Large intestine (tissue), 3 donors: ENCODE measurements around the gene PPP2R5E. TPM values are rescaled to one million over a fixed set of nuclear protein-coding genes. Genes with fewer than 3 reads are reported as not detected.

Experiments
- DNase-seq, 2 donors: peaks; one replicate each; pipeline versions ENCODE4 v3.0.0 to v3.0.0-alpha.2; 2013
- H3K27ac ChIP-seq: one replicate; pipeline ENCODE4 v1.5.1; 2013; ENCODE audit warnings: low read length
- H3K27me3 ChIP-seq: 2 replicates; pipeline ENCODE4 v1.6.1; 2013; ENCODE audit warnings: low read length; ENCODE audit not compliant: control insufficient read depth, insufficient read depth
- H3K36me3 ChIP-seq: 2 replicates; pipeline ENCODE4 v1.6.1; 2013; ENCODE audit warnings: low read length; ENCODE audit not compliant: control insufficient read depth, insufficient read depth
- H3K4me1 ChIP-seq: one replicate; pipeline ENCODE4 v1.6.1; 2013; ENCODE audit warnings: low read length; ENCODE audit not compliant: control insufficient read depth, insufficient read depth
- H3K4me3 ChIP-seq: one replicate; pipeline ENCODE4 v1.5.1; 2013; ENCODE audit warnings: low read length
- H3K9me3 ChIP-seq: one replicate; pipeline ENCODE4 v1.6.1; 2013; ENCODE audit warnings: mild to moderate bottlenecking, low read depth, low read length, moderate library complexity; ENCODE audit not compliant: control insufficient read depth
- WGBS: methylation state at CpG from one replicate; pipeline ENCODE4 v1.1.5; 2013; ENCODE audit warnings: low lambda C conversion rate; ENCODE audit not compliant: insufficient coverage; 5-methylcytosine and 5-hydroxymethylcytosine counted together
- polyA plus RNA-seq: library from polyadenylated mRNA; unstranded; fragments of 120-200 nt; gene quantifications from one replicate; pipeline ENCODE4 v1.2.1, GENCODE V29; 2013

The PPP2R5E gene
- polyA plus RNA-seq, 1 donor, result 22.4 TPM

DNA sequence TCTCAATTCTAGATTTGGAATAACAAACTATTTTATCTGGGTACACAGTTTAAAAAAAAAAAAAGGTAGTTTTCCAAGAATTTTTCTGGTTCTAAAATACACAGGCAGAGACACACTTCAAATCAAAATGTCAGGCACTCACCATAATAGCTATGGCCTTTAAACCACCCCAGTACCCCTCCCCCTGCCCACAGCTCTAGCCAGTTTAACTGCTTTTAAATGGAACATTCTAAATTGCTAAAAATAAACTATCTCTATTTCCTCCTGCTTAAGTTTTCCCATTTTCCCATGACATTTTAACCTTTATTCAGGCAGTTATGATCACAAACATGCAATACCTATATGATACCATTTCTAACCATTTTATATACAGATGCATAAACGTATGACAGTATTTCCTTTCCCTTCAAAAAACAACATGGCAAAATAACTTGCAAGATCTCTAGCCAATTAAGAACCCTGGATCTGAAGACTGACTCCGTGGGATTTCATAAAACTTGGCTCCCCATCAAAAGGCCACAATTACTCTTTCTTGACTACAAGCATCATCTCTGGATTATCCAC lies 46.3 kb downstream of the PPP2R5E start:
- Histone ChIP-seq H3K36me3 (peaks cover 7% of the 10 kb centered on the region), H3K27me3 (no peaks in the 10 kb centered on the region), H3K9me3 (no peaks in the 10 kb centered on the region), H3K27ac (no peak overlapping the region), H3K4me1 (no peaks in the 10 kb centered on the region), H3K4me3 (no peak overlapping the region)
- no CpG with 5 or more reads among the region's 2 CpGs for WGBS
- no peak for DNase-seq

DNA sequence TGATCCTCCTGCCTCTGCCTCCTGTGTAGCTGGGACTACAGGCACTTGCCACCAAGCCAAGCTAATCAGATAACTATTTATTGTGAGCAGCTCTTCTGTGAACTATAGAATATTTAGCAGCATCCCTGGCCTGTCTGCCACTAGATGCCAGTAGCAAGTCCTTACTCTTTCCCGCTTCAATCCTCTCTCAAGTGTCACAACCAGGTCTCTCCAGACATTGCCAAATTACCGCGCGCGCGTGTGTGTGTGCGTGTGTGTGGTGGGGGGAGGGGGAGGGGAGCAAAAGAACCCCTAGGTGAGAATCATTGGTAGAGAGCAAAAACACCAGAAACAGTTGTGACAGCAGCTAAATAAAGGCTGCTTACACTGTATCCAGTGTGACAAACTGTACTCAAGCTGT lies 49.9 kb downstream of the PPP2R5E start:
- Histone ChIP-seq H3K9me3 (no peaks in the 10 kb centered on the region), H3K4me1 (no peaks in the 10 kb centered on the region), H3K4me3 (no peak overlapping the region), H3K27me3 (no peaks in the 10 kb centered on the region), H3K27ac (no peak overlapping the region), H3K36me3 (no peaks in the 10 kb centered on the region)
- DNase-seq, result no peak
- WGBS, result no CpG with 5 or more reads among the region's 7 CpGs

DNA sequence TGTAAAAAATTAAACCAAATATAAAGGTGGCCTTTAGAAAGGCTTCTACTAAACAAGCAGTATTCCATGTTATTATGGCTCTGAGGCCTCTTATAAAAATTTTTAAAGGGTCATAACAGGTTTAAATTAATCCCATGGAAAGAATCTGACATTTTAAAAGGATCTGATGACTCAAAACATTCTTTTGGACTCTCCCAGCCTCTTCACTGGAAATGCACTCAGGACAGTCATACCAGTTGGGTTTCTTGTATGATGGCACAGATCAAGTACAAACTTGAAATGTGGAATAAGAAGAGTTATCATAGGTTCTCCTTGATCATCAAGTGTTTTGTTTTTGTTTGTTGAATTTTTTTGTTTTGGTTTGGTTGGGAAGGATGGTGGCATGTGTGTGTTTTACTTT lies 50.8 kb downstream of the PPP2R5E start:
- no peak overlapping the region for H3K27ac ChIP-seq
- no peak overlapping the region for H3K4me3 ChIP-seq
- no peaks in the 10 kb centered on the region for H3K4me1 ChIP-seq
- no peaks in the 10 kb centered on the region for H3K27me3 ChIP-seq
- no peaks in the 10 kb centered on the region for H3K36me3 ChIP-seq
- no peaks in the 10 kb centered on the region for H3K9me3 ChIP-seq
- DNase-seq, result no peak

DNA sequence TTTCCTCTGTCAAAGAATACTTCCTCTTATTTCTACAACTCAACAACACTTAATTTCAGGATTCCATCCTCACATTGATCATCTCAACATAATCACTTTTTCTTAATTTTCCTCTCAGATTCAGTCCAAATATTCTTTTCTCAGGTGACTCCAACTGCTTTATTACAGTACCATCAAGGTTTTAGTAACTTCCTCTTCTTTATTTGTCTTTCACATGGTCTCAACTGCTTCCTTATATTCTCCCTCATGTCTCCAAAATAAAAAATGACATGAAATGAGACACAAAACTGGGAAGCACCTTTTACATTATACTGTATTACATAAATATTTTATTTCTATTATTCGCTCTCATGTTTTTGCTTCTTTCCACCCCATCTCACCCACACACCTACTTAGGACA lies 55.5 kb downstream of the PPP2R5E start:
- no peak for DNase-seq
- WGBS, result 100% methylated on average over 1 of the region's 1 CpG
- Histone ChIP-seq H3K36me3 (no peaks in the 10 kb centered on the region), H3K9me3 (no peaks in the 10 kb centered on the region), H3K27ac (no peak overlapping the region), H3K4me1 (no peaks in the 10 kb centered on the region), H3K27me3 (no peaks in the 10 kb centered on the region), H3K4me3 (no peak overlapping the region)

- no peaks in the 10 kb centered on the region for H3K27me3 ChIP-seq
- H3K9me3 ChIP-seq, result no peaks in the 10 kb centered on the region
- no peaks in the 10 kb centered on the region for H3K36me3 ChIP-seq
- H3K4me1 ChIP-seq, result no peaks in the 10 kb centered on the region
- no peak overlapping the region for H3K27ac ChIP-seq
- no peak for DNase-seq
- H3K4me3 ChIP-seq, result no peak overlapping the region
Observed at GRCh38 chr14:63486738-63487137, 56.4 kb downstream of the PPP2R5E start.

GRCh38 chr14:63483315-63483714 lies 59.9 kb downstream of the PPP2R5E start:
- H3K36me3 ChIP-seq, result no peaks in the 10 kb centered on the region
- H3K9me3 ChIP-seq, result no peaks in the 10 kb centered on the region
- no peaks in the 10 kb centered on the region for H3K27me3 ChIP-seq
- DNase-seq, result no peak
- no peak overlapping the region for H3K4me3 ChIP-seq
- no peak overlapping the region for H3K27ac ChIP-seq
- no peaks in the 10 kb centered on the region for H3K4me1 ChIP-seq
- no CpG with 5 or more reads among the region's 7 CpGs for WGBS

- H3K36me3 ChIP-seq, result no peaks in the 10 kb centered on the region
- H3K4me1 ChIP-seq, result no peaks in the 10 kb centered on the region
- H3K27me3 ChIP-seq, result no peaks in the 10 kb centered on the region
- H3K4me3 ChIP-seq, result no peak overlapping the region
- DNase-seq, result no peak
- no peak overlapping the region for H3K27ac ChIP-seq
- H3K9me3 ChIP-seq, result no peaks in the 10 kb centered on the region
- 100% methylated on average over 3 of the region's 4 CpGs for WGBS
Observed at GRCh38 chr14:63480599-63480998, 62.6 kb downstream of the PPP2R5E start.

DNA sequence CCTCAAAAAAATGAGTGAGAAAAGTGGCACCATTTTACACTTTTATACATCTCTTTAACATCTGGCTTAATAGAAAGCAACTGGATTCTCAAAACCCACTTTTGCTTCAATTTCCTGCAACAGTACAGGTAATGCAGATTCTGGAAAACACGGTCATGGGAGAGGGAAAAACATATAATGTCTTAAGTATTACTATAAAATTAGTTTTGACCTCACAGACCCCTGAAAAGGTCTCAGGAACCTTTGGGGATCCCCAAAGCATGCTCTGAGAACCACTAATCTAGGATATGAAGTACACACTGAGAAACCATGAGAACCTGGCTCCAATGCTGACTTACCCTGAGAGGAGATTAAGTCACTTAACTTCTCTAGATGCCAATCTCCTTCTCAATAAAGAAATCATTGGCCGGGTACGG lies 64.7 kb downstream of the PPP2R5E start:
- WGBS, result no CpG with 5 or more reads among the region's 3 CpGs
- DNase-seq, result no peak
- H3K4me3 ChIP-seq, result no peak overlapping the region
- H3K36me3 ChIP-seq, result no peaks in the 10 kb centered on the region
- H3K27me3 ChIP-seq, result no peaks in the 10 kb centered on the region
- no peak overlapping the region for H3K27ac ChIP-seq
- no peaks in the 10 kb centered on the region for H3K9me3 ChIP-seq
- H3K4me1 ChIP-seq, result no peaks in the 10 kb centered on the region

GRCh38 chr14:63478010-63478409 lies 65.2 kb downstream of the PPP2R5E start:
- DNase-seq, result peak in 1 of 2 donors; percentile 48
- H3K27ac ChIP-seq, result no peak overlapping the region
- no peak overlapping the region for H3K4me3 ChIP-seq
- no peaks in the 10 kb centered on the region for H3K36me3 ChIP-seq
- H3K27me3 ChIP-seq, result no peaks in the 10 kb centered on the region
- H3K9me3 ChIP-seq, result no peaks in the 10 kb centered on the region
- no peaks in the 10 kb centered on the region for H3K4me1 ChIP-seq
- WGBS, result no CpG with 5 or more reads among the region's 2 CpGs

GRCh38 chr14:63477556-63477955 lies 65.6 kb downstream of the PPP2R5E start:
- Histone ChIP-seq H3K36me3 (no peaks in the 10 kb centered on the region), H3K4me1 (no peaks in the 10 kb centered on the region), H3K4me3 (no peak overlapping the region), H3K27me3 (no peaks in the 10 kb centered on the region), H3K27ac (no peak overlapping the region), H3K9me3 (no peaks in the 10 kb centered on the region)
- DNase-seq, result no peak
- no CpG with 5 or more reads among the region's 1 CpG for WGBS

DNA sequence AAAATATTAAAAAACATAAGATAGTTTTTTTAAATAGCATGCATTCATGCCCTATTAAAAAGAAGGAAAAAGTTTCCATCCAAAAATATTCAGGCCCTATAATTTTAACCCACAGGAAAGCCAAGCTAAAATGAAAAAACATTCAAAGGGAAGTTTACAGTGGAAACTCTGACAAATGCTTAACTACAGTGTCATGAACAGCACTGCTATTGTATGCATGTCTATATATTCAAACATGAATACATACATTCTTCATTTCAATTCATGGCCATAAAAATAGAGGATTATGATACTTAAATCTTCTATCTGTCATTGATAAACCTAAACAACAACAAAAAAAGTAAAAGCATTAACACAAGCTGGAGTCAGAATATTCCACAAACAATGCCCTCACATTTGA lies 67.4 kb downstream of the PPP2R5E start:
- H3K27me3 ChIP-seq, result no peaks in the 10 kb centered on the region
- H3K27ac ChIP-seq, result no peak overlapping the region
- no peak for DNase-seq
- H3K4me1 ChIP-seq, result peaks cover 7% of the 10 kb centered on the region
- H3K9me3 ChIP-seq, result no peaks in the 10 kb centered on the region
- no peak overlapping the region for H3K4me3 ChIP-seq
- H3K36me3 ChIP-seq, result no peaks in the 10 kb centered on the region
